ENCODE results near the gene CHTF18. TPM values are rescaled to one million over a fixed set of nuclear protein-coding genes. Genes with fewer than 3 reads are reported as not detected.

CHTF18 gene
- total RNA-seq, 6 experiments from 2014 or later: 2.9 to 7.8 (median 4.6) TPM

- no peak for DNase-seq
- H3K27ac ChIP-seq: no peak overlapping the region
- no peak for TF ChIP-seq POLR2A (IDR thresholded peaks at IDR 0.05)
- no peak for TF ChIP-seq CTCF (IDR thresholded peaks at IDR 0.05)
Observed at GRCh38 chr16:790086-790485, 1.7 kb downstream of the CHTF18 start.

GRCh38 chr16:791131-791530 is 2.7 kb downstream of the CHTF18 start:
- intact Hi-C loops (cut with DNase I): no loop called here
- no peak for ATAC-seq
- TF ChIP-seq CTCF (IDR thresholded peaks at IDR 0.05) (no peak), POLR2A (IDR thresholded peaks at IDR 0.05) (no peak)
- peaks cover 0 to 13% (median 0%) of the 10 kb centered on the region in 4 donors for H3K4me1 ChIP-seq
- WGBS (ENCODE audit: insufficient coverage, low coverage, low lambda C conversion rate, missing lambda C conversion rate): no CpG with 5 or more reads among the region's 23 CpGs
- no peaks in the 10 kb centered on the region for H3K27me3 ChIP-seq
- no peak for DNase-seq
- H3K9me3 ChIP-seq: no peaks in the 10 kb centered on the region
- no peak overlapping the region for H3K4me3 ChIP-seq
- H3K36me3 ChIP-seq: no peaks in the 10 kb centered on the region
- H3K27ac ChIP-seq: no peak overlapping the region

More at GRCh38 chr16:790086-790485, 1.7 kb downstream of the CHTF18 start:
- H3K9me3 ChIP-seq: no peaks in the 10 kb centered on the region
- H3K36me3 ChIP-seq: no peaks in the 10 kb centered on the region
- WGBS (ENCODE audit: insufficient coverage, low coverage, low lambda C conversion rate, missing lambda C conversion rate): 100% methylated on average over 2 of the region's 17 CpGs
- ATAC-seq: no peak
- peaks cover 0 to 13% (median 0%) of the 10 kb centered on the region in 4 donors for H3K4me1 ChIP-seq
- no peaks in the 10 kb centered on the region for H3K27me3 ChIP-seq
- intact Hi-C loops (cut with DNase I): no loop called here
- no peak overlapping the region for H3K4me3 ChIP-seq

GRCh38 chr16:792221-792995 is 4.0 kb downstream of the CHTF18 start:
- WGBS (ENCODE audit: insufficient coverage, low coverage, low lambda C conversion rate, missing lambda C conversion rate): 80% methylated on average over 1 of the region's 46 CpGs
- H3K9me3 ChIP-seq: no peaks in the 10 kb centered on the region
- H3K4me3 ChIP-seq: no peak overlapping the region
- no peaks in the 10 kb centered on the region for H3K27me3 ChIP-seq
- no peaks in the 10 kb centered on the region for H3K36me3 ChIP-seq
- ATAC-seq (no peak), DNase-seq (no peak)
- intact Hi-C loops (cut with DNase I): no loop called here
- TF ChIP-seq CTCF (IDR thresholded peaks at IDR 0.05) (no peak), POLR2A (IDR thresholded peaks at IDR 0.05) (no peak)
- peaks cover 0 to 8% (median 0%) of the 10 kb centered on the region in 4 donors for H3K4me1 ChIP-seq
- no peak overlapping the region for H3K27ac ChIP-seq

- no peak for ATAC-seq
- H3K9me3 ChIP-seq: no peaks in the 10 kb centered on the region
- no peak overlapping the region for H3K27ac ChIP-seq
- H3K4me1 ChIP-seq: peaks cover 0 to 4% (median 0%) of the 10 kb centered on the region in 4 donors
- TF ChIP-seq CTCF (IDR thresholded peaks at IDR 0.05): no peak
- no peak for TF ChIP-seq POLR2A (IDR thresholded peaks at IDR 0.05)
- WGBS (ENCODE audit: insufficient coverage, low coverage, low lambda C conversion rate, missing lambda C conversion rate): 96% methylated on average over 3 of the region's 8 CpGs
- intact Hi-C loops (cut with DNase I): no loop called here
- no peaks in the 10 kb centered on the region for H3K27me3 ChIP-seq
- H3K36me3 ChIP-seq: no peaks in the 10 kb centered on the region
- H3K4me3 ChIP-seq: no peak overlapping the region
- no peak for DNase-seq
Observed at GRCh38 chr16:793414-793813, 5.0 kb downstream of the CHTF18 start.

All from right lobe of liver (tissue), 6 donors.